ENCODE data around the gene ARMH3. TPM values are rescaled to one million over a fixed set of nuclear protein-coding genes. Genes with fewer than 3 reads are reported as not detected.

The ARMH3 gene
- polyA plus RNA-seq, 4 donors: 16.6 to 21.1 (median 19.5) TPM

DNA sequence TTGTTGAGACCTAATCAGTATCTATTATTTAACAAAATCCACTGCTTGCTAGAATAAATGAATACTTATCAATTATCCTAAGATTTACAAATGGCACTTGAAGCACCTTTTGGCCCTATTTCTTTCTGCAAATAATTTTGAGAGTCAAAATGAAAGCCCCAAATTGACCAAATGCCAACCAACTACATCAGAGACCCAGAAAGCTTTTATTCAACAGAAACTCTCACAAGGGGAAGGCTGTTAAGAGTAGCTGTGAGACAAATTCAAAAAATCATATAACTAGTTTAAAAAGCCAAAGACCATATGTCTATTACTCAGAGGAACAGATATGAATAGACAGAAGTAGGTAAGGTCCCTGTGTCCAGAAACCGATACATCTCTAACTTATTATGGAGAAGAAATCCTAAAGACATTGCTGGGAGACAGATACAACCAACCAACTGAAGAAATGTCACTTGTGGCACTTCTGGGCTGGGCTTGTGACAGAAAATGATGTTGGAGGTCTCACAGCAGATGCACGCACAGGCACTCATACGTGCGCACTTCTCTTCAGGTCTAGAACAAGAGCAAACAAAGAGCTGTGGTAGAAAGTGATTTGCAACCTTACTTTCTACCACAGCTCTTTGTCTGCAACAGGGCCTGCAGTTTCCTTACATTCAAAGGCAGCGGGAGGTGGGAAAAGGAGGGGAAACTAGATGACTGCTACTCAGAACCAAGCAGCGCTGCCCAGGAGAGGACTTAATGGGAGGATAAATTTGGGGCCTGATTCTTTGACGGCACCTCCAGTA, 153.7 kb downstream of the ARMH3 start:
- DNase-seq (ENCODE audit: low read depth in 4 of 4, low spot score in 2 of 4): no peak

DNA sequence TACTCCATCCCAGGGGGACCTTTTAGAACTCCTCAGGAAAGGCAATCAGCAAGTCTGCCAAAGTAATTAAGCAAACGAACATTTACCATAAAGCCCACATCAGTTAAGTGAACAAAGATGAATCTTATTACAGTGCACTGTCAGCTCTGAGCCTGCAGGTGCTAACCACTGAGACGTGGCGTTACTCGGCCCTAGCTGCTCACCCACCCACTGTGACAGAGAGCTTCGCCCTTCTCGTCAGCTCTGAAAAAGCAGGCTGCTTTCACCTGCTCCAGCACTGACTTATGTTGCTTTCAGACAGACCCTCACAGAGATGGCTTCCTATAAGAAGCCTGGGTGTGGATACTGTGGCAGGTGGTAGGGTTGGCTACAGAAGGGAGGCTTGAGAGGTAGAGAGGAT, 154.6 kb downstream of the ARMH3 start:
- DNase-seq (ENCODE audit: low read depth in 4 of 4, low spot score in 2 of 4): no peak

DNA sequence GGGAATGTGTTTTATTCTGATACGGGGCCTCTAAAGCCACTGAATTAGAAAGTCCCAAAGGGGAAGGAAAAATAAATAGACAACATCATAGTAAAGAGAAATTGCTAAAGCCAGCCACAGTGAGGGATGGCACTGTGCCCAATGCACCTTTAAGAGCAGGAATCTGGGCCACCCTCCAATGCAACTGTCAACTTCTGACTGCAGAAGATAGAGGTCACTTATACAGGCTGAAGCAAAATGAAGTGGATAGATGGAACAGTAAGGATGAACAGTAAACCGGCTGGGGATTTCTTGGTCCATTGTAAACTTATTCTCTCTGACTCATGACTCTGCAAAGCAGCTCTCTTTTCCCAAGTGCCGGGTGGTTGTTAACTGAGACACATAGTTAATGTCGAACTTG, 158.3 kb downstream of the ARMH3 start:
- DNase-seq (ENCODE audit: low read depth in 4 of 4, low spot score in 2 of 4): no peak

DNA sequence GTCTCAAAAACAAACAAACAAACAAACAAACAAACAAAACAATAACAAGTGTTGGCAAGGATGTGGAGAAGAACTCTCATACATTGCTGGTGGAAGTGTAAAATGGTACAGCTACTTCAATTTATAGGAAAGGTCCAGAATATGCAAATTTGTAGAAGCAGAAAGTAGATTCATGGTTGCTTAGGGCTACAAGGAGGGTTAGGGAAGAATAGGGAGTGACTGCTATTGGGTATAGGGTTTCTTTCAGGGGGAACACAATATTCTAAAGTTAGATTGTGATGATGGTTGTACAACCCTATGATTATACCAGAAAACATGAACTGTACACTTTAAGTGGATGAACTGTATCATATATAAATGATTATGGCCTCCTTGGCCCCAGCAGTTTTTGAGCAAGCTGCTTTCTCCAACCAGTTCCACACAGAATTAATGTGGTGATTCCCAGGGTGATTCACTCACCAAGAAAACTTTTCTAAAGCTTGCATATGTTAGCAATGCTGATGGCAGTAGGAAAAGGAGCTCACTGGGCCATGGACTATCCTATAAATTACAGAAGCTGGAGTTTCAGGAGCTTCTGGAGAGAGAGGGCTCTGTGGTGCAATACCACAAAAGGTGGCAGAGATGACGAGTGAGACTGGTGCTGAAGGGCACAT, 159.6 kb downstream of the ARMH3 start:
- DNase-seq (ENCODE audit: low read depth in 4 of 4, low spot score in 2 of 4): no peak

DNA sequence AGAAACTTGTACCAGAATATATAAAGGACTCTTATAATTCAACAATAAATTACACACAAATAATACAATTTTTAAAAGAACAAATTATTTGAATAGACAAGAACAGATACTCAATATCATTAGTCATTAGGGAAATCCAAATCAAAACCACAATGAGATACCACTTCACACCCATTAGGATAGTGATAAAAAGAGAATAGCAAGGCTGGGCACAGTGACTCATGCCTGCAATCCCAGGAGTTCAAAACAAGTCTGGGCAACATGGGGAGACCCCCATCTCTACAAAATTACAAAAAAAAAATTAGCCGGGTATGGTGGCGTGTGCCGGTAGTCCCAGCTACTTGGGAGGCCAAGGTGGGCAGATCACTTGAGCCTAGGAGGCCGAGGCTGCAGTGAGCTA, 160.2 kb downstream of the ARMH3 start:
- DNase-seq (ENCODE audit: low read depth in 4 of 4, low spot score in 2 of 4): no peak

DNA sequence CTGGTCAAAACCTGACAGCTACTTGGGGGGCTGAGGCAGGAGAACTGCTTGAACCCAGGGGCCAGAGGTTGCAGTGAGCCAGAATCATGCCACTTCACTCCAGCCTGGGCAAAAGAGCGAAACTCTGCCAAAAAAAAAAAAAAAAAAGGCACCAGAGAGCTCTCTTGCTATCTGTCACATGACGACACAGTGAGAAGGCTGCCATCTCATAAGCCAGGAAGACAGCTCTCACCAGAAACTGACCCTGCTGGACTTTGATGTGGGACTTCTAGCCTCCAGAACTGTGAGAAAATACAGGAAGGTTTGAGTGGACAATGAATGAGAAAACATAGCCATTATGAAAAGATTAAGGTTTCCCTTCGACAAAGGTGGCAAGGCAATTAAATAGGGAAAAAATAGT, 161.2 kb downstream of the ARMH3 start:
- DNase-seq (ENCODE audit: low read depth in 4 of 4, low spot score in 2 of 4): no peak

DNA sequence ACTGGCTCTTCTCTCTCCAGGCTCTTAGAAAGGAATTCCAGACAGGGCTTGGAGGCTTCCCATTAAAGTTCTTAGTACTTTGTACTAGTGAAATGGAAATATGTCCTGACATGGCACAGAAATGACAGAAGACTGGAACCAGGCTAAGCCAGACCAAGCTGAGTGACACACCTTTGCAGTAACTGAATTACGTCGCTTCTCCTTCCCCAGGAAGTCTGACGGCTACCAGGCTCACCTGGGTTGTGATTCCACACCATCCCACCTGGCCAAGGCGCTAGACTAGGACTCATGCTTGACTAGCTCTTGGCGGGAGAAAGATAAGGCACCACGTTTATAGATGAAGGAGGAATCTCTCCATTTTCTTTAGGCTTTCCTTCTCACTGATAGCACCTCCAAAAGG, 161.7 kb downstream of the ARMH3 start:
- no peak for DNase-seq (ENCODE audit: low read depth in 4 of 4, low spot score in 2 of 4)

DNA sequence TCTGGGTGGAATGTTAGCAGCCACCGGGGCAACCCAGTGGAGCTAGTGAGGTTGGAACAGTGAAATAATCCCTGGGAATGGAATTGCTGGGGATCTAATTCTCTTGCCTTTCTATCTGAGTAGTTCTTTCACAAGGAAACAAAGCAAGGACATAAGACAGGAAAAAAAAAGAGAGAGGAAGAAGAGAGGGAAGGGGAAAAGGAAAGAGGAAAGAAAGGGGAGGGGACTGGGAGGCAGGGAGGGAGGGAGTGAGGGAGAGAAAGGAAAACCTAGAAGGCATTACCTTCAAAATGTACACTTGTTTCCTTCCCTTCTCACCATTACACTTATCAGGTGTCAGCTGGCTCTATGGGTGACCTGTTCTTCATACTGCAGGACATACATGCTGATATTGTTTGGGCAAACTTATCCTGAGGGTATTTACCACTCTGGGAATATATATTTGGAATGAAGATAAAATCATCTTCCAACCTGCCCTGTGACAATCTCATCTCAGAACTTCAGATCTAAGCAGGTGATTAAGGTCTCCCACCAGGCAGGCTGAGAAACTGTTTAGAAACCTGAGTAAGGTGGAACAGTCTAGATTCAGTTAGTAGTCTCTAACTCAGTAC, 162.4 kb downstream of the ARMH3 start:
- no peak for DNase-seq (ENCODE audit: low read depth in 4 of 4, low spot score in 2 of 4)

DNA sequence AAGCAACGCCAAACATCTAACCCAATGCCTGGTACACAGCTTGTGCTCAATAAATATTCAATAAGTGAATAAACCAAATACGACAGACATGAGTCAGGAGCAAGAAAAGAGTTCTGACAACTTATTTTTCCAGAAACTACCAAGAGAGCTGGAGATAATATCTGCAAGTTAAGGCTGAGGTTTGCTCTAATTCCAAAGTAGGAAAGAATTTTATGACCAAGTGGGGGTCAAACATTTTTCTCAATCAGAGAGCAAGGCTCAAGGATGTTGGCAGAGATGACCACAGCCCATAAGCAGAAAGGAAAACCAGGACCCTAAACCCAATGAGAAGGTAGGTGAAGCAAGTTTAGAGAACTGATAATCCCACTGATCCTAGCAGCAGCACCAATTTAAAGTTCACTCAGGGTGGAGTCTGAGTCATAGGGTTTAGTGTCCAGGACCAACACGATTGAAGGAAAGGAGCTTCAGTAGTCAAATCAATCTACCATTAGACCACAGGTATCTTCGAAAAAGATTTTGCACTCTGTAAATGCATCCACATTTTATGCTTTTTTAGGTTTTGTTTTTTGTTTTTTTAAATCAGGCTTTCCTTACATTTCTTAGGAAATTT, 163.1 kb downstream of the ARMH3 start:
- no peak for DNase-seq (ENCODE audit: low read depth in 4 of 4, low spot score in 2 of 4)

DNA sequence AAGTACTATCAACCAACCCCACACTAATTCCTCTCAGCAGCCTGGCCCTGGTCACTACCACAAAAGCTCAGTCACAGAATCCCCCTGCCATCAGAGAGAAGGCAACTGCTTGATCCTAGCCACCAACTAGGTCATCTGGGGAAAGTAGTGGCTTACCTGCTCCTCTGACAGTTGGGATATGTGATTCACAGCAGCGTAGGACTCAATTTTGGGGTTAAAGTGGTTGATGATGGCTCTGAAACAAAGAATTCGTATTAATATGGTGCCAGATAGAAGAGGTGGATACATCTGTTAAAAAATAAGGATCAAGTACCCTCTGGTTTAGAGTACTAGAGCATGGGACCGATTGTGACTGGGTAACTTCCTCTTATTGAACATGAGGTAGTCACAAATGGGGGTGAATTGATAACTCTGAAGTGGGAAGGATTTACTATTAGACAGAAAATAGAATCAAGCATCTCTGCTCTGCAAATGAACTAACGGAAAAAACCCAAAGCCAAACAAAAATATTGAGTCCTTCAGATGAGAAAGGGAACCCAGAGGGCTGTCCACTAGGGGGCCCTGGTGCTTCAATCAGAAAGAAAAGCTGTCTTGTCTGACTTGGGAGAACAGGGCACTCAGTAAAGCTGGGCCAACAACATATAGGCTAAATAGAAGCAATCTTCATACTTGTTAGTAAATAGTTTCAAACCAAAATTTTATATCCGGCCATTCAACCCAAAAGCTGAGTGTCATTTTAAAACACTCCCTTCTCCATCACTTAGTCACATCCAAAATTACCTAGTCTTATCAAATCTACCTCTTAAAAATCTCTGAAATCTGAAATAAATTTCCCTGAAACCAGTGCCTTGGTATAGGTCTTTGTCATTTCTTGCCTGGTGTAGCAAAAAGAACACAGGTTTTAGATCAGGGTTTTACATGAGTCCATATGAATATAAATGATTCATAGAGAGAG, 166.4 kb downstream of the ARMH3 start:
- DNase-seq (ENCODE audit: low read depth in 4 of 4, low spot score in 2 of 4): peak; percentile 13 to 63 (median 35)

DNA sequence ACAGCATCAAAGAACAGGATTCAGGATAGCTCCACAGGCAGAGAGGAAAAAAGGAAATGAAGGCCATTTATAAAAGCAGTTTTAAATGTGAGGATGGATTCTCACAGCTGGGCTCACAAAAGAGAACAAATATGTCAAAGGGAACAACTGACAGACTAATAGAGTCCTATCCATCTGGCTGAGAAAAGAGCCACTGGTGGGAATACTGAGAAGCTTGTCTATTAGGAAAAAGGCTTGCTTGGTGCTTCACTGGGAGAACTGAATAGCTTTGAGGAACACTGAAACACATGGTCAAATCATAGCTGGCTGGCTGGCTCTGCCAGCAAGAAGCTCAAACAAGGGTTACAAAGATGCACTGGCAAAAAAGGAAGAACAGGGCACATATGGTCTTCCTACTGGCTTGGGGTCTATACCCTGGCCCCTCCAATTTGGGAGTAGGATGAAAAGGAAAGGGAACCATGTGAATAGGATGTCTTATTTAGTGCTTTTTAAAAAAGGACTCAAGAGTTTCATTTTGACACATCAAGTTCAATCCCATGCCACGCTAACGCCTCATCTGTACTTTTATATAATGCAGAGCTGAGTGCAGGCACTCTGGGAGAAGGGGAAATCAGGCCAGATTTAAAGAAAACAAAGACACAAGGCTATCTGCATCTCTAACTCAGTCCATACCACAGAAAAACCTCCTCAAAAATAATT, 167.6 kb downstream of the ARMH3 start:
- no peak for DNase-seq (ENCODE audit: low read depth in 4 of 4, low spot score in 2 of 4)

DNA sequence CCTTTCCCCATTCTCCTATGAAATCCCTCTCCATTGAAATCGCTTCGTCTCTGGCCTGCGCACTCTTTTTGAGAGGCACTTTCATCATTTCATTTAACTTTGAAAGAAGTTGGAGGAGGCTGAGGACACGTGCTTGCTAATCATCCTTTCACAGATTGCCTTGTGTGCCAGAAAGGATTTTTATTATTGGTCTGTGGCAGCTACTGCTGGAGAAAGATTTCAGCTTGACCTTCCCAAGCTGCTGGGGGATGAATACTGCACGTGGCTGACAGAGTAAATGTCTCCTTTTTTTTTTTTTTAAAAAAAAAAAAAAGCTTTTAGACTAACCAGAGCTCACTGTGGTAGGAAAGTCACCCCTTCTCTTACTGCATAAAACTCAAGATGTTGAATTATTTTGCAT, 168.2 kb downstream of the ARMH3 start:
- no peak for DNase-seq (ENCODE audit: low read depth in 4 of 4, low spot score in 2 of 4)

DNA sequence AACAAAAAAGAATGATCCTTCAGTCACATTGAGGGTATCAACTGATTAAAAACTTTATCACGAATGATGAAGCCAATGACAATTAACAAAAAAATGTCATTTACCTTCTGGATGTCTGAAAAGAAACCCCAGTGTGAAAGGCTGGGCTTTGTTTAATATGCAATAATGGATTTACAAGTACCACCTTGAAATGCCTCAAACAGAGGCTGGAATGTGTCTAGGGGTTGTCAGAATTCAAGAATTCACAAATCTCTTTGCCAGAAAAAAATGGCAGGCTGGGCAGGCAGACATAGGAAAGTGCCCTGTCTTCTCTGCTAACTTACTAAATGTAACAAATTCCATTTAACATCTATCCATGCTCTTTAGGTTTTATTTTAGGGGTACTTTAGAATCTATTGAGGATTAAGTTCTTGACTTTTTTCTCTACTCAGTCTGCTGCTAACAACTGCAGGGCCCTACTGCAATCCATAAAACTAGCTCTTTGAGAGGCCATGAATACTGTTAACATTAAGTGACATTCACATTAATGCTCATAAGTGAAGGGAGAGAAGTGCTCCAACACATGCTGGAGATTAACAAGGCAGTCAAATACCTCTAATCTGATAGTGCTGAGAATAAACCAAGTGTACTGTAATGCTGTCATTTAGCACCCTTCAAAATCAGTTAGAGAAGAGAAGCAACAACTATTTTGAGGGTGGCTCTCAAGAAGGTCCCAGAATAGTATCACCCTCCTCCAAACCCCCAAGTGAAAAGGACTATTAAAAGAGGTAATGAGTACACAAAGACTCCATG, 169.3 kb downstream of the ARMH3 start:
- no peak for DNase-seq (ENCODE audit: low read depth in 4 of 4, low spot score in 2 of 4)

DNA sequence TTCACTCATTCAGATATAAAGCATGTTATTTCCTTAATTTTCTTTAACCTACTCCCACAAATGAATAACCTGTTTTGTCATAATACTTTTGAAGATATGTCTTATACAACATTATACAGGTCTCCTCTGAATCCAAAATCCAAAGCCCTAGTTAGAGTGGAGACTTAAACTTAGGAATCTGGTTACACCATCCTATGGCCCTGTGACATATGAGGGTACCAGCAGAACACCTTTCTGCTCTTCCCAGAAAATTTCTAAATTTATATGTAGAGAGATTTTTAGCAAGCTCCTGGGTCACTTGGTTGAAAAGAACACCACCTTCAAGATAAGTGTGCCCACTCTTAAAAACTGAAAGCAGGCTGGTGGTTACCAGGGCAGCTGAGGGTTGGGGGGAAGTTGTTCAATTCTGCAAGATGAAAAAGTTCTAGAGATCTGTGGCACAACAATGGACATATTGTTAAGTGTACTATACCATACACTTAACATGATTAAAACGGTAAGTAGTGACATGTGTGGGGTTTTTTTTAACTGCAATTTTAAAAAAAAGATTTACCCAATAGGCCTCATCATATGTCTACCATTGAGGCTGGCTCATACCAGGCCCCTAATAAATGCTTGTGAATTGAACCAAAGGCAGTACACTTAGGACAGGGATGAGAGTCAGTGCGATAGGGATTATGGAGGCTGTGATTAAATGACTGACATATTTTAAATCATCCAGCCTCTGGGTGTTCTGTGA, 174.8 kb downstream of the ARMH3 start:
- DNase-seq (ENCODE audit: low read depth in 4 of 4, low spot score in 2 of 4): no peak

DNA sequence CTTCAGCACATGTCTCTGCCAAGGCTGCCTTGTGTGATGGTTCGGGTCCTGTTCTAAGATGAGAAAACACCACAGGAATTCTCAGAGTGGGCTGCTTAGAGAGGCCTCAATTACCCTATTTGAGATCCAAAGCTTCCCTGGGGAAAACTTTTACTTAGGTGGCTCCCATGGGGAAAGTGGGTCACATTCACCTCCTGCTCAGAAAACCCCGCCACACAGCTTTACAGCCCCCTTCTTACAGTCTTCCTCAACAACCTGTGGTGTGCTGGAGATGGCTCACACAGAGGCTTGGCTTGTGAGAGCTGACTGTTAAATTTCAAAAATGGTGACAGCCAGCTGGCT, 175.8 kb downstream of the ARMH3 start:
- DNase-seq (ENCODE audit: low read depth in 4 of 4, low spot score in 2 of 4): no peak

DNA sequence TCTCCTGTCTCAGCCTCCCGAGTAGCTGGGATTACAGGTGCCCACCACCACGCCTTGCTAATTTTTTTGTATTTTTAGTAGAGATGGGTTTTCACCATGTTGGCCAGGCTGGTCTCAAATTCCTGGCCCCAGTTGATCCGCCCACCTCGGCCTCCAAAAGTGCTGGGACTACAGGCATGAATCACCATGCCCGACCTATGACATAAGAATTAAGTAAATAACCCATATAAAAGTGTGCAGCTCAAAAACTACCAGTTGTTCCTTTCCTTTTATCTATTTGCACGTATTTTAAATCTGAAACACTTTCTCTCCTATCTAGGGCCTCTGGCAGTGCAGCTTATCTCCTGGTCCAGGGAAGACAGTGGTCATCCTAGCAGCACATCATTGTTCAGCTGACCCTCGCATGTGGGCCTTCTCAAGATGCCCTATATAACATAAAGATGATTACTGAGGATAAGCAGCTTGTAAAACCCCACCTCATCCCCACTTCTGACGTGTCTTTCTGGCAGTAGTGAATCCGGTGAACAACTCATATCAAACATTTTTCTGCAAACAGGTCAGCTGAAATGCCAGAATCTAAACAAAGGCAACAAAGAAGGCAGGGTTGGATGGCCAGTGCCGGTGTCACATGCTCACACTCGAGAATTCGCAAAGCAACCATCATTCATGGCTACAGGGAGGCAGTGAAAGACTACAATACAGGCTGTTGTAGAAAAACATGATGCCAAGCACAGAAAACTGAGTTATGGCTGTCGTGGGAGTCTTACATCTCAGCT, 176.3 kb downstream of the ARMH3 start:
- DNase-seq (ENCODE audit: low read depth in 4 of 4, low spot score in 2 of 4): no peak

DNA sequence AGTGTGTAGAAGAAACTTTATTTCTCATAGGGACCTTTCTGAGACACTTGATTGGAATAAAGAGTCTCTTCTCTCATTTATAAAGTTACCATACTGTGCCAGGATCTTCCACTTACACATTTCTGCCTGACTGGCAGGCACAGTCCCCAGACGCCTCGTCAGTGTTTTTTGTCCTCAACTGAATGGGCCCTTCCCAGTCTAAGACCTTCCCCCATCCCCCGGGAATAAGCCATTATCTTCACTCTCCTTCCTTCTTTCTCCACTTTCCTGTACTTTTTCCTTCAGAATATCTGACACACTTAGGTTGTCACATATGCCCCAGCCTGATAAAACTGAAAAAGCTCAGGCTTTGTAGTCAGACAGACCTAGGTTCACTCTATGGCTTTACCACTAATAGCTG, 177.1 kb downstream of the ARMH3 start:
- no peak for DNase-seq (ENCODE audit: low read depth in 4 of 4, low spot score in 2 of 4)
